NCI-H146 treated with DMSO at 0.1 percent for 48 hours (cell line): ENCODE data around the gene RAI1.
"Not testable (repeated sequence)": the region's sequence is repeated elsewhere in the genome, so short reads cannot be mapped to it uniquely, and the experiment has no call there.

ENCODE experiments used
- DNase-seq: peaks from one replicate; lab custom pipeline; 2025; ENCODE audit not compliant: unreplicated experiment; lab: John Stamatoyannopoulos, UW

RAI1 gene

DNA sequence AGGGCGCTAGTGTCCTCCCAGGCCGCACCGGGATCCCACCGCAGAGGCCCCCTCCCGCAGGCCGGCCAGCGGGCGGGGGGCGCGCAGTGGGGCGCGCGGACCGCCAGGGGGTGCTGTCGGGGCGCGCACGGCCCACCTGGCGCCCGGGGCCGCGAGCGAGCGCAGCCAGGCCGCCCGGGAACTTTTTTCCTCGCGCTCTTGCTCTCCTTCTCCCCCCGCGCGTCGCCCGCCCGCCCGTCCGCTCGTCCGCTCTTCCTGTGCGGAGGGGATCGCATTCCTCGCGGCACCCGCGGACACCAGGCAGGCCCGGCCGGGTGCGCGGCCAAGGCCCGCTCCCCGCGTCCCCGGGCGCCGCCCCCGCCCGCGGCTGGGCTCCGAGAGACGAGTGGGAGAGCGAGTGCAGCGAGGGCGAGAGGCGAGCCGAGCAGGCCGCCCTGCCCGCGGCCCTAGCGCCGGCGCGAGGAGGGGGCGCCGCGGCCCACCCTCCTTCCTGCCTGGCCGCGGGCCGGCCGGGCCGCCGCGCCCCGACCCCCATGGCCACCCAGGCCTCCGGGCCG is at the start of gene RAI1:
Gene RAI1, plus strand, starts transcription at position 272 of the 557 bp plus-strand sequence. CDS start 111,491 bp downstream, outside the sequence.
- peak; percentile 51 for DNase-seq

- not testable (repeated sequence) for DNase-seq
These were observed 48.6 kb upstream of the RAI1 start for GRCh38 chr17:17632690-17633089.

DNA sequence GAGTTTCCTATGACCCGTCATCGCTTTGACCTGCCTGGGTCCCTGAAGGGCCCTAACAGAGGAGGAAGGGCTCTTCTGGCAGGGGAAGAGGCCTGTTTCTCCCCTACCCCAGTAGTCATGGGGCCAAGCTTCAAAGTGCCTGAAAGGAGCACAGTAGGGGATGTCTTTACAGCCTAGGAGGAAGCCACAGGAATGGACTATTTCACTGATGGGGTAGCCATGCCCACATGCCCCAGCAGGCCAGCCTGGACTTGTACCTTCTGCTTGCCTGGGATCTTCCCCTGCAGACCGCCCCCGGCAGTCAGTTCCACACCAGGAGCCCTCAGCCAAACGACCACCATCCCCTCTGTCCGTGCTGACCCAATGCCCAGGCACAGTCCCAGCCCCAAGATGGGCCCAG is 47.9 kb upstream of the RAI1 start:
- no peak for DNase-seq

DNA sequence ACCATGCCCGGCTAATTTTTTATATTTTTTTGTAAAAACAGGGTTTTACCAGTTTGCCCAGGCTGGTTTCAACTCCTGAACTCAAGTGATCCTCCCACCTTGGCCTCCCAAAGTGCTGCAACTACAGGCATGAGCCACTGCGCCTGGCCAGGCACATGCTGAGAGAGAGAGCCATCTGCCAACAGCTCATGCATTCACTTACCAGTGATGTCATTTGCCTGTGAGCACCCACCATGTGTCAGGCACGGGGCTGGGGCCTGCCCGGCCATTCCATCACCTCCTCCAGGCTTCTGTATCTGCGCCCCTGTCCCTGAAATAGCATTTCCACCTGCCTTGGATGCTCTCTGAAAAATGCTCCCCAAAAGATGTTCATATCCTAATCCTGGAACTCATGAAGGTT is 46.1 kb upstream of the RAI1 start:
- DNase-seq, result no peak

DNA sequence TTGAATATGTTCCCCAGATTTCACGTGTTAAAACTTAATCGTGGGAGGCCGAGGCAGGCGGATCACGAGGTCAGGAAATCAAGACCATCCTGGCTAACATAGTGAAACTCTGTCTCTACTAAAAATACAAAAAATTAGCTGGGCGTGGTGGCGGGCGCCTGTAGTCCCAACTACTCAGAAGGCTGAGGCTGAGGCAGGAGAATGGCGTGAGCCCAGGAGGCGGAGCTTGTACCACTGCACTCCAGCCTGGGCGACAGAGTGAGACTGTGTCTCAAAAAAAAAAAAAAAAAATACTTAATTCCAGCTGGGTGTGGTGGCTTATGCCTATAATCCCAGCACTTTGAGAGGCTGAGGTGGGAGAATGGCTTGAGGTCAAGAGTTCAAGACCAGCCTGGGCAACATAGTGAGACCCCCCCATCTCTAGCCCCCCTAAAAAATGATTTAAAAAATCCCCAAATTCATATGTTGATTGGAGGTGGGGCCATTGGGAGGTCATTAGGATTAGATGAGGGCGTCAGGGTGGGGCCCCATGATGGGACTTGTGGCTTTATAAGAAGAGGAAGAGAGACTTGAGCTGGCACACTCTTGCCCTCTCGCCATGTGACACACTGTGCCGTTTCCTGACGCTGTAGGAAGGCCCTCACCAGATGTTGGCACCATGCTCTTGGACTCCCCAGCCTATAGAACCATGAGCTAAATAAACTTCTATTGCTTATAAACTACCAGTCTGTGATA is 45.6 kb upstream of the RAI1 start:
- not testable (repeated sequence) for DNase-seq

DNA sequence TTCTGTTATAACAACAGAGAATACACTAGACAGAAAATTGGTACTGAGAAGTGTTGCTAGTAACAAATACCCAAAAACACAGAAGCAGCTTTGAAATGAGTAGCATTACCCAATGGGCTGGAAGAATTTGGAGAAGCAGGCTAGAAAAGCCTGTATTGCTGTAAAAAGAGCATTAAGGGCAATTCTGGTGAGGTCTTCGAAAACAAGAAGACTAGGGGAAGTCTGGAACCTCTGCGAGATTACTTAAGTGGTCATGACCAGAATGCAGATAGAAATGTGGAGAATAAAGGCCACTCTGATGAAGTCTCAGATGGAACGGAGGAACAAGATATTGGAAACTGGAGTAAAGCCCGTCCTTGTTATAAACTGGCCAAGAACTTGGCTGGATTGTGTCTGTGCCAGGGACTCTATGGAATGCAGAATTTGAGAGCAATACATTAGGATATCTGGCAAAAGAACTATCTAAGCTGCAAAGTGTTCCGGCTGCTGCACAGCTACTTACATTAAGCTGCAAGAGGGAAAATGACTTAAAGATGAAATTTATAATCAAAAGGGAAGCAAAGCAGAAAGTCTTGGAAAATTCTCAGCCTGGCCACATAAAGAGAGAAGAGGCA is 44.9 kb upstream of the RAI1 start:
- no peak for DNase-seq

DNA sequence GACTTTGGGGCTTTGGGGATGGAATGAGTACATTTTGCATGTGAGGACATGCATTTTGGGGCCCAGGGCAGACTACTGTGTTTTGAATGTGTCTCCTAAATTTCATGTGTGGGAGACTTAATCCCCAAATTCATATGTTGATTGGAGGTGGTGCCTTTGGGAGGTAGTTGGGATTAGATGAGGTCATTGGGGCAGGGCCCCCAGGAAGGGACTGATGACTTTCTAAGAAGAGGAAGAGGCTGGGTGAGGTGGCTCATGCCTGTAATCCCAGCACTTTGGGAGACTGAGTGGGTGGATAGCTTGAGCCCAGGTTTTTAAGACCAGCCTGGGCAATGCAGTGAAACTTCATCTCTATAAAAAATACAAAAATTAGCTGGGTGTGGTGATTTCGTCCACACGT is 42.8 kb upstream of the RAI1 start:
- DNase-seq, result no peak

GRCh38 chr17:17639661-17640270 is 41.5 kb upstream of the RAI1 start:
- DNase-seq, result not testable (repeated sequence)

DNA sequence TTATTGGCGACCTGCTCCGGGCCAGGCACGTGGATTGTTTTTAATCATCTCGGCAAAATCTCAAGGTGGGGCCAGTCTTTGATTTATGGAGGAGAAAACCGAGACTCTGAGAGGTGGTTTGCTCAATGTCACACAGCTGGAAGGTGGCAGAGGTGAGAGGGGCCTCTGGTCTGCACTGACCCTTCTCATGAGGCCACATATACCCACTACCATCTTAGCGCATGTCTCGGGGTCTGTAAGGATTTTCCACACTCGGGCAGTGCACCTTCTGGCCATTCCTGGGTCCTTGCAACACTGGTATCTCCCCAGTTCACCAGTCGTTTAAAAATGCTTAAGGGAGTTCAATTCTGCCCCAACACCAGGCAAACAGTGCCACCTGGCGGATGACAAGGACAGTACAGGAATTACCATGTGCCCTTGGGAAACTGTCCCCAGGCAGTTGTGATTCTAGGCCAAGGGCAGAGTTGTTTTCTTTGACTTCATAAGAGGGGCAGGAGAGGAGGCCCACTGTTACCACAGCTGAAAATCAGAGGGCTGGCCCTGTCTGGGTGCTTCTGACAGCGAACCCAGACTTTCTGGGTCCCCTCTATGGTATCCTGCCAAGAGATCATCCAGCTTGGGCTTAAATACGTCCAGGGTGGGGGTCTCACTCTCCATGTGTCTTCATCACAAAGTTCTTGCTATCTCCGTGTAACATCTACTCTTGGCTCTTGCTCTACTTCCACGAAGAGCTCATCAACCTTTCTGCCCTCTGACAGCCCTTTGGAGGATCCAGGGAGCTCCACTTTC is 39.4 kb upstream of the RAI1 start:
- peak; percentile 76 for DNase-seq

- not testable (repeated sequence) for DNase-seq
These were observed 36.1 kb upstream of the RAI1 start for GRCh38 chr17:17645148-17645547.

GRCh38 chr17:17645961-17646360 is 35.3 kb upstream of the RAI1 start:
- no peak for DNase-seq

DNA sequence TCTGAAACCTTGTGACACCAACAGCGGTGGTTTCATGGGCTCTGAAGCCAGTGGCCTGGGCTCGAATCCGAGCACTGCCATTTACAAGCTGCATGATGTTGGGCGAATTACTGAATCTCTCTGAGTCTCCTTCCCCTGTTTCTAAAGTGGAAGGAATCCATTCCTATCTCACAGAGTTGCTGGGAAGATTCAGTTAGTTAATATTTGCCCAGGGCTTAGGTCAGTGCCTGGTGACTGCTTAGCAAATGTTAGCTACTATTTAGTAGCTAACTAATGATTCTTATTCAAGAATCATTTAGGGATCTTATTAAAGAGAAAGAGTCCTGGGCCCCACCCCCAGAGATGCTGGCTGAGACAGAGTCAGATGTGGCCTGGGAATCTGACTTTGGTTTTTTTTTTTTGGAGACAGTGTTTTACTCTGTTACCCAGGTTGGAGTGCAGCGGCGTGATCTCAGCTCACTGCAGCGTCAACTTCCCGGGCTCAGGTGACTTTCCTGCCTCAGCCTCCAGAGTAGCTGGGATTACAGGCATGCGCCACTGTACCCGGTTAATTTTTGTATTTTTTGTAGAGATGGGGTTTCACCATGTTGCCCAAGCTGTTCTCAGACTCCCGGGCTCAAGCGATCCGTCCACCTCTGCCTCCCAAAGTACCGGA is 33.6 kb upstream of the RAI1 start:
- no peak for DNase-seq

- no peak for DNase-seq
These were observed 32.5 kb upstream of the RAI1 start for GRCh38 chr17:17648762-17649161.

- no peak for DNase-seq
These were observed 30.3 kb upstream of the RAI1 start for GRCh38 chr17:17650959-17651358.

DNA sequence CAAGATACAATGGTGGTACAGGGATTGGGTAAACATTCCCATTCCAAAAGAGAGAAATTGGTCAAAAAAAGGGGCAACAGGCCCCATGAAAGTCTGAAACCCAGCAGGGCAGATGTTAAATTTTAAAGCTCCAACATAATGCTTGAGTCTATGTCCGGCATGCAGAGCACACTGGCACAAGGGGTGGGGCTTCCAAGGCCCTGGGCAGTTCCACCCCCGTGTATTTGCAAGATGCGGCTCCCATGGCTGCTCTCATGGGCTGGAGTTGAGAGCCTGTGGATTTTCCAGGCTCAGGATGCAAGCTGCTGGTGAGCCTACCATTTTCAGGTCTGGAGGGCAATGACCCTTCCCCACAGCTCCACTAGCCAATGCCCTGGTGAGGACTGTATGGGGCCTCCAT is 27.9 kb upstream of the RAI1 start:
- no peak for DNase-seq

DNA sequence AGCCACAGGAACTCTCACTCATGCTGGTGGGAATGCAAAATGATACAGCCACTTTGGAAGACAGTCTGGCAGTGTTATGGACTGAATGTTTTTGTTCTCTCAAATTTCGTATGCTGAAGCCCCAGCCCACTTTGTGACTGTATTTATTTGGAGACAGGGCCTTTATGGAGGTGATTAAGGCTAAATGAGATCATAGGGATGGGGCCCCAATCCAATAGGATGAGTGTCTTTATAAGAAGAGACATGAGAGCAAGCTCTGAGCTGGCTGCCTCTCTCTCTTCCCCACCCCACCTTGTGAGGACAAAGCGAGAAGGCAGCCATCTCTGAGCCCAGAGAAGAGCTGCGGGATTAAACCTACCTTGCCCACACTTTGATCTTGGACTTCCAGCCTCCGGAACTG is 21.9 kb upstream of the RAI1 start:
- DNase-seq, result no peak

- DNase-seq, result no peak
These were observed 20.1 kb upstream of the RAI1 start for GRCh38 chr17:17661134-17661533.

DNA sequence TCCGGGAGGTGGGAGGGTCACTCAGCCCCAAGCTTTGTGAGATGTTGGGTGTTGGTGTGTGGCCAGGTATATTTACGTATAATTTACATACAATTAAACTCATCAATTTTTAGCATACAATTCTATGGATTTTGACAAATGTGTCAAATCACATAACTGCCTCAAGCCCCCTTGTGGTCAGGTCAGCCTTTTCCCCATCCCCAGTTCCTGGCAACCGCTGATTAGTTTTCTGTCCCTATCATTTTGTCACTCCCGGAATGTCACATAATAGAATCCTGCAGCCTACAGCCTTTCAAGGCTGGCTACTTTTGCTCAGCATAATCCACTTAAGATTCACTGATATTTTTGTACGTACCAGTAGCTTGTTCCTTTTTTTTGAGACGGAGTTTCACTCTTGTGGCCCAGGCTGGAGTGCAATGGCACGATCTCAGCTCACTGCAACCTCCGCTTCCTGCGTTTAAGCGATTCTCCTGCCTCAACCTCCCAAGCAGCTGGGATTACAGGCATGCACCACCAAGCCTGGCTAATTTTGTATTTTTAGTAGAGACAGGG is 19.3 kb upstream of the RAI1 start:
- no peak for DNase-seq

GRCh38 chr17:17663160-17664063 is 17.8 kb upstream of the RAI1 start:
- no peak for DNase-seq
